ENCODE measurements around the gene TSPEAR.

DNA sequence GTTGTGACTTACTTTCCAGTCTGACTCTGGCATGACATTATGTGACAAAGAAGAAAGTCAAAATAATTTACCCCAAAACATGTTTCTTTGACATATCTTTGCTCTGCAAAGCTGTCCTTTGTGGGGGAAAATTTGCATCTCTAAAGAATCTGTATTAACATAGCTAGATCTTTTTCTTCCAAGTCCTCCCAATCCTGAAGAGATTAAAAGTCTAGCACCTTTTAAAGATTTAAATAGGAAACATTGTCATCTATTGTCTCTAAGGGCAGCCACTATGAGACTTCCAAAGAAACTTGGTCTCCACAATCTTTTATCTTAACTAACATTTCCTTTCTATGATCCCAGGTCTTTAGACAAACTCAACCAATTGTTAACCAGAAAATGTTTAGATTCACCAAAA is 240.0 kb downstream of the TSPEAR start:
- no peak for TF ChIP-seq CTCF (IDR thresholded peaks at IDR 0.05; ENCODE audit: low read depth, low read length)
- no peak for TF ChIP-seq POLR2A (IDR thresholded peaks at IDR 0.05; ENCODE audit: extremely low read depth, insufficient read length)
- TF ChIP-seq MYC (IDR thresholded peaks at IDR 0.05; ENCODE audit: low read depth, low read length), result no peak

All from NB4 (cell line).